Measurements from ENCODE around the gene CEP112.

- TF ChIP-seq E2F1 (CRISPR knock-in tag; IDR thresholded peaks at IDR 0.05) (no peak), ZNF532 (CRISPR knock-in tag; IDR thresholded peaks at IDR 0.05; ENCODE audit: borderline replicate concordance) (no peak), ATF3 (CRISPR knock-in tag; conservative IDR thresholded peaks at IDR 0.05) (no peak), CTCF (IDR thresholded peaks at IDR 0.05) (no peak), USF2 (CRISPR knock-in tag; IDR thresholded peaks at IDR 0.05) (no peak), SP1 (CRISPR knock-in tag; conservative IDR thresholded peaks at IDR 0.05) (no peak), ZBTB43 (CRISPR knock-in tag; IDR thresholded peaks at IDR 0.05) (no peak), NR3C1 (CRISPR knock-in tag; conservative IDR thresholded peaks at IDR 0.05; ENCODE audit: low read depth) (no peak), PREB (CRISPR knock-in tag; IDR thresholded peaks at IDR 0.05; ENCODE audit: borderline replicate concordance) (no peak), ATF2 (CRISPR knock-in tag; IDR thresholded peaks at IDR 0.05; ENCODE audit: borderline replicate concordance, low read depth) (no peak), FOXP1 (CRISPR knock-in tag; IDR thresholded peaks at IDR 0.05; ENCODE audit: borderline replicate concordance) (no peak)
Measured at GRCh38 chr17:66227212-66228045, 35.5 kb upstream of the CEP112 start.

Measured in WTC11 (cell line).